Smooth muscle cell (in vitro differentiated cells): Measurements from ENCODE around the gene NMB. TPM values are rescaled to one million over a fixed set of nuclear protein-coding genes. Genes with fewer than 3 reads are reported as not detected.

Source experiments
- DNase-seq: peaks from one replicate; lab custom pipeline; 2025; ENCODE audit not compliant: unreplicated experiment; lab: John Stamatoyannopoulos, UW
- H2AFZ ChIP-seq: fragments of 200-600 bp; sonication (generic); 2 replicates; pipeline ENCODE4 v1.6.0; 2016; ENCODE audit warnings: antibody characterized with exemption, low read depth, mild to moderate bottlenecking
- H3F3A ChIP-seq: fragments of 200-600 bp; sonication (generic); 2 replicates; pipeline ENCODE4 v1.6.0; 2017; ENCODE audit warnings: antibody characterized with exemption, low read depth
- H3K27ac ChIP-seq: fragments of 200-600 bp; sonication (generic); 2 replicates; pipeline ENCODE4 v1.5.1; 2016; ENCODE audit warnings: low read depth, mild to moderate bottlenecking
- H3K27me3 ChIP-seq: fragments of 200-600 bp; sonication (generic); 2 replicates; pipeline ENCODE4 v1.6.1; 2016; ENCODE audit warnings: low read depth, mild to moderate bottlenecking
- H3K36me3 ChIP-seq: fragments of 200-600 bp; sonication (generic); 2 replicates; pipeline ENCODE4 v1.5.1; 2016; ENCODE audit warnings: low read depth
- H3K4me1 ChIP-seq: fragments of 200-600 bp; sonication (generic); 2 replicates; pipeline ENCODE4 v1.5.1; 2016; ENCODE audit warnings: low read depth
- H3K4me2 ChIP-seq: fragments of 200-600 bp; sonication (generic); 2 replicates; pipeline ENCODE4 v1.6.0; 2016; ENCODE audit warnings: mild to moderate bottlenecking
- H3K4me3 ChIP-seq: fragments of 200-600 bp; sonication (generic); 2 replicates; pipeline ENCODE4 v1.5.1; 2016; ENCODE audit warnings: mild to moderate bottlenecking
- H3K79me2 ChIP-seq: fragments of 200-600 bp; sonication (generic); 2 replicates; pipeline ENCODE4 v1.6.0; 2016; ENCODE audit warnings: low read depth, mild to moderate bottlenecking
- H3K9ac ChIP-seq: fragments of 200-600 bp; sonication (generic); 2 replicates; pipeline ENCODE4 v1.6.0; 2016; ENCODE audit warnings: low read depth
- H3K9me3 ChIP-seq: fragments of 200-600 bp; sonication (generic); replicated peaks from 2 replicates; pipeline ENCODE4 v1.5.1; 2016; ENCODE audit warnings: low read depth
- H4K20me1 ChIP-seq: fragments of 200-600 bp; sonication (generic); 2 replicates; pipeline ENCODE4 v1.6.0; 2016; ENCODE audit warnings: low read depth
- WGBS: methylation state at CpG from one replicate; pipeline ENCODE4 v1.1.7; 2016; ENCODE audit warnings: low lambda C conversion rate; 5-methylcytosine and 5-hydroxymethylcytosine counted together
- polyA plus RNA-seq: library from polyadenylated mRNA; unstranded; fragments of >200 nt; fragmentation: Nextera tagmentation; extraction: Ambion mirVana; gene quantifications from 2 replicates; pipeline ENCODE4 v1.2.1, GENCODE V29; 2016
- total RNA-seq: library from RNA; depleted of rRNA; stranded (reverse); fragments of >200 nt; gene quantifications from 2 replicates; pipeline ENCODE4 v1.2.3, GENCODE V29; 2014
- TF ChIP-seq, protein P1 (sequence below): fragments of 200-600 bp; sonication (generic); IDR thresholded peaks from 2 replicates; pipeline ENCODE4 v1.5.1; 2017; ENCODE audit warnings: borderline replicate concordance, mild to moderate bottlenecking, antibody characterized with exemption; ENCODE audit not compliant: insufficient read depth, poor library complexity, severe bottlenecking

The NMB gene
- total and polyA plus RNA-seq, 2 experiments from 2014 or later = 2.1 to 6.5 TPM

DNA sequence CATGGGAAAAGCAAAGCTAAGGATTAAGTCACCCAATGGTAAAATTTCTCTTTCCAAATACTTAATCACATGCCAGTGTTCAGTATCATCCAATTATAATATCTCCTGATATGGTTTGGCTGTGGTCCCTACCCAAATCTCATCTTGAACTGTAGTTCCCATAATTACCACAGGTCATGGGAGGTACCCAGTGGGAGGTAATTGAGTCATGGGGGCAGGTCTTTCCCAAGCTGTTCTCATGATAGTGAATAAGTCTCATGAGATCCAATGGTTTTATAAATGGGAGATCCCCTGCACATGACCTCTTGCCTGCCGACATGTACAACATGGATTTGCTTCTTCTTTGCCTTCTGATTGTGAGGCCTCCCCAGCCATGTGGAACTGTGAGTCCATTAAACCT is 26.1 kb upstream of the NMB start:
- no peak overlapping the region for H3K4me3 ChIP-seq
- H3K36me3 ChIP-seq = peaks cover 16% of the 10 kb centered on the region
- H2AFZ ChIP-seq = no peak overlapping the region
- H3K27ac ChIP-seq = peak overlapping the region; percentile 68
- no peak overlapping the region for H3K9ac ChIP-seq
- DNase-seq = no peak
- no peak overlapping the region for H3K4me2 ChIP-seq
- H3K79me2 ChIP-seq = peaks cover 37% of the 10 kb centered on the region
- H4K20me1 ChIP-seq = peaks cover 29% of the 10 kb centered on the region
- H3F3A ChIP-seq = peaks cover 13% of the 10 kb centered on the region
- H3K9me3 ChIP-seq = no peaks in the 10 kb centered on the region
- H3K27me3 ChIP-seq = no peaks in the 10 kb centered on the region
- WGBS = 92% methylated on average over 1 of the region's 1 CpG
- TF ChIP-seq, protein P1, sequence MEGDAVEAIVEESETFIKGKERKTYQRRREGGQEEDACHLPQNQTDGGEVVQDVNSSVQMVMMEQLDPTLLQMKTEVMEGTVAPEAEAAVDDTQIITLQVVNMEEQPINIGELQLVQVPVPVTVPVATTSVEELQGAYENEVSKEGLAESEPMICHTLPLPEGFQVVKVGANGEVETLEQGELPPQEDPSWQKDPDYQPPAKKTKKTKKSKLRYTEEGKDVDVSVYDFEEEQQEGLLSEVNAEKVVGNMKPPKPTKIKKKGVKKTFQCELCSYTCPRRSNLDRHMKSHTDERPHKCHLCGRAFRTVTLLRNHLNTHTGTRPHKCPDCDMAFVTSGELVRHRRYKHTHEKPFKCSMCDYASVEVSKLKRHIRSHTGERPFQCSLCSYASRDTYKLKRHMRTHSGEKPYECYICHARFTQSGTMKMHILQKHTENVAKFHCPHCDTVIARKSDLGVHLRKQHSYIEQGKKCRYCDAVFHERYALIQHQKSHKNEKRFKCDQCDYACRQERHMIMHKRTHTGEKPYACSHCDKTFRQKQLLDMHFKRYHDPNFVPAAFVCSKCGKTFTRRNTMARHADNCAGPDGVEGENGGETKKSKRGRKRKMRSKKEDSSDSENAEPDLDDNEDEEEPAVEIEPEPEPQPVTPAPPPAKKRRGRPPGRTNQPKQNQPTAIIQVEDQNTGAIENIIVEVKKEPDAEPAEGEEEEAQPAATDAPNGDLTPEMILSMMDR = no peak
- no peaks in the 10 kb centered on the region for H3K4me1 ChIP-seq

DNA sequence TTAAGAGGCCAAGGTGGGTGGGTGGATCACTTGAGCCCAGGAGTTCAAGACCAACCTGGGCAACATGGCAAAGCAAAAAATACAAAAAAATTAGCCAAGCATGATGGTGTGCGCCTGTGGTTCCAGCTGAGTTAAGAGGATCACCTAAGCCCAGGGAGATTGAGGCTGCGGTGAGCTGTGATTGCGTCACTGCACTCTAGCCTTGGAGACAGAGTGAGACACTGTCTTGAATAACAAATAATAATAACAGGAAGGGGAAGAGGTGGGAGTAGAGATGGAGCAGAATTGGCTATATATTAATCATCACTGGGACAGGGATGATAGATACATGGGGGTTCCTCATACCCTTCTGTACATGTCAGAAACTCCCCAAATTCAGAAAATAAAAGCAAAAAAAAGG is 23.8 kb upstream of the NMB start:
- peaks cover 19% of the 10 kb centered on the region for H3K79me2 ChIP-seq
- H3K4me2 ChIP-seq = no peak overlapping the region
- TF ChIP-seq, protein P1 = no peak
- H3K36me3 ChIP-seq = peaks cover 9% of the 10 kb centered on the region
- no peak overlapping the region for H3K9ac ChIP-seq
- no peaks in the 10 kb centered on the region for H3K27me3 ChIP-seq
- DNase-seq = no peak
- H3K4me3 ChIP-seq = no peak overlapping the region
- H3K4me1 ChIP-seq = no peaks in the 10 kb centered on the region
- 69% methylated on average over 3 of the region's 3 CpGs for WGBS
- H3K9me3 ChIP-seq = no peaks in the 10 kb centered on the region
- peaks cover 29% of the 10 kb centered on the region for H4K20me1 ChIP-seq
- H3F3A ChIP-seq = peaks cover 13% of the 10 kb centered on the region
- H3K27ac ChIP-seq = peak overlapping the region; percentile 36
- no peak overlapping the region for H2AFZ ChIP-seq

DNA sequence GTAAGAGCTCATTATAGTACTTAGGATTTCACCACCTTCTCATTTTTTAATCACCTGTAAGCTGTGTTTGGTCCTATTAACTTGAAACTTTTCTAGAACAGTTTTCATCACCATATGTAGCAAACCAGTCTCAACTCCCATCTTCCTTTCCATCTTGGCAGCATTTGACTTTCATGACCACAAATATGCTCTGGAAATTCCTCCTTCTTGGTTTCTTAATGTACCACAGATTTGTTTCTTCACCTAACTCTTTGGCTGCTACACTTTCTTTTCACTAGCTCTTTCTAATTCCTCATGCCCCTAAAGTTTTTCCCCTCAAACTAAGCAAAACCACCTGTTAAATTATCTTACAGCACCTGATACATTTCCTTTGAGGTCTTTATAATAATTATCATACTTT is 13.2 kb upstream of the NMB start:
- H3K4me2 ChIP-seq = peak overlapping the region; percentile 42
- H3K36me3 ChIP-seq = peaks cover 7% of the 10 kb centered on the region
- no peak overlapping the region for H3K9ac ChIP-seq
- DNase-seq = no peak
- no peaks in the 10 kb centered on the region for H3K27me3 ChIP-seq
- H3K27ac ChIP-seq = peak overlapping the region; percentile 30
- no peak overlapping the region for H3K4me3 ChIP-seq
- no peaks in the 10 kb centered on the region for H3K79me2 ChIP-seq
- peaks cover 29% of the 10 kb centered on the region for H4K20me1 ChIP-seq
- H3K9me3 ChIP-seq = no peaks in the 10 kb centered on the region
- H2AFZ ChIP-seq = no peak overlapping the region
- no peaks in the 10 kb centered on the region for H3F3A ChIP-seq
- peaks cover 3% of the 10 kb centered on the region for H3K4me1 ChIP-seq
- TF ChIP-seq, protein P1 = no peak

DNA sequence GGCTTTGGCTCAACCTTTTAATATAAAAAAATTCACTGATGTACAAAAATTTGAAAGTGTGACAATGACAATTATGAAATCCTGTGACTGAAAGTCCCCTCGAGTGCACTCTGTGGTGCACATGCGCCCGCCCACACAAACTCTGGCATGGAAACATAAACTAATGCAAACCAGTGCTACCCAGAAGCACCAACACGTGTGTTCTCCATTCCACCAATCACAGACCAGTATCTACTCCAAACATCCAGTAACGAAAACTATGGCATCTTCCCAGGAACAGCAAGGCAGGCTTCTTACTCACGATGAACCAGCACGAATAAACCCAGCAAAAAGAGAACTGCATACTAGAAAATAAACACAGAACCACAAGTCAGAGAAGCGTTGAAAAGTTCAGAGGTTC is 11.7 kb upstream of the NMB start:
- H3K4me2 ChIP-seq = no peak overlapping the region
- no peak overlapping the region for H3K4me3 ChIP-seq
- H3K36me3 ChIP-seq = peaks cover 7% of the 10 kb centered on the region
- H2AFZ ChIP-seq = no peak overlapping the region
- H3K79me2 ChIP-seq = no peaks in the 10 kb centered on the region
- DNase-seq = no peak
- no peaks in the 10 kb centered on the region for H3K9me3 ChIP-seq
- H4K20me1 ChIP-seq = peaks cover 19% of the 10 kb centered on the region
- H3K27me3 ChIP-seq = no peaks in the 10 kb centered on the region
- H3F3A ChIP-seq = no peaks in the 10 kb centered on the region
- no peak overlapping the region for H3K9ac ChIP-seq
- TF ChIP-seq, protein P1 = no peak
- H3K4me1 ChIP-seq = peaks cover 3% of the 10 kb centered on the region
- WGBS = 87% methylated on average over 8 of the region's 8 CpGs
- no peak overlapping the region for H3K27ac ChIP-seq
